ENCODE measurements around the gene RASAL2. TPM values are rescaled to one million over a fixed set of nuclear protein-coding genes. Genes with fewer than 3 reads are reported as not detected.
"Not testable (repeated sequence)": the region's sequence is repeated elsewhere in the genome, so short reads cannot be mapped to it uniquely, and the experiment has no call there.

The RASAL2 gene
- total RNA-seq, 1 experiment from 2014 or later, result 36.8 TPM

- DNase-seq, result no peak
- H3K27me3 Mint-ChIP-seq (ENCODE audit: insufficient read depth, unreplicated experiment), result no peaks in the 10 kb centered on the region
- peaks cover 17% of the 10 kb centered on the region for H3K4me1 Mint-ChIP-seq (ENCODE audit: low read depth, unreplicated experiment)
- Histone ChIP-seq H3K4me3 (ENCODE audit: low read depth, low read length) (no peak overlapping the region), H3K9me3 (no peaks in the 10 kb centered on the region), H3K36me3 (ENCODE audit: control insufficient read depth, insufficient read depth, low read length) (no peaks in the 10 kb centered on the region), H3K27me3 (replicated peaks; ENCODE audit: control insufficient read depth, insufficient read depth, low read length) (no peaks in the 10 kb centered on the region), H3K4me1 (peaks cover 16% of the 10 kb centered on the region)
- CTCF ChIA-PET, result no interaction called here
- POLR2A ChIA-PET, result no interaction called here
- intact Hi-C loops (cut with micrococcal nuclease; ENCODE audit: unreplicated experiment), result loop anchor here (5.0 kb wide), 1 partner anchor 76 kb away; no protein-coding TSS in a partner anchor
- no TSS peak for BruUV-seq (replicated peaks)
- no peaks in the 10 kb centered on the region for H3K9me3 Mint-ChIP-seq (ENCODE audit: unreplicated experiment)
- no peaks in the 10 kb centered on the region for H3K36me3 Mint-ChIP-seq (ENCODE audit: insufficient read depth, unreplicated experiment)
- H3K27ac Mint-ChIP-seq (ENCODE audit: unreplicated experiment), result no peak overlapping the region
- no peak for TF ChIP-seq CTCF (IDR thresholded peaks at IDR 0.05; ENCODE audit: insufficient read depth in 1 of 2, low read depth in 1 of 2, low read length in 1 of 2, severe bottlenecking in 1 of 2, unreplicated experiment in 1 of 2)
- no peak overlapping the region for H3K4me3 Mint-ChIP-seq (ENCODE audit: unreplicated experiment)
Measured at GRCh38 chr1:178388418-178389145, 294.7 kb downstream of the RASAL2 start.

- no peak overlapping the region for H3K4me3 ChIP-seq (ENCODE audit: low read depth, low read length)
- no peaks in the 10 kb centered on the region for H3K9me3 ChIP-seq
- H3K9me3 Mint-ChIP-seq (ENCODE audit: unreplicated experiment), result no peaks in the 10 kb centered on the region
- peaks cover 17% of the 10 kb centered on the region for H3K4me1 Mint-ChIP-seq (ENCODE audit: low read depth, unreplicated experiment)
- no TSS peak for BruUV-seq (replicated peaks)
- ChIA-PET CTCF (no interaction called here), POLR2A (no interaction called here)
- no peaks in the 10 kb centered on the region for H3K36me3 Mint-ChIP-seq (ENCODE audit: insufficient read depth, unreplicated experiment)
- no peak for DNase-seq
- H3K27me3 ChIP-seq (replicated peaks; ENCODE audit: control insufficient read depth, insufficient read depth, low read length), result no peaks in the 10 kb centered on the region
- no peak overlapping the region for H3K27ac Mint-ChIP-seq (ENCODE audit: unreplicated experiment)
- H3K36me3 ChIP-seq (ENCODE audit: control insufficient read depth, insufficient read depth, low read length), result no peaks in the 10 kb centered on the region
- no peaks in the 10 kb centered on the region for H3K27me3 Mint-ChIP-seq (ENCODE audit: insufficient read depth, unreplicated experiment)
- peaks cover 16% of the 10 kb centered on the region for H3K4me1 ChIP-seq
- intact Hi-C loops (cut with micrococcal nuclease; ENCODE audit: unreplicated experiment), result loop anchor here (5.0 kb wide), 1 partner anchor 77 kb away; no protein-coding TSS in a partner anchor
- no peak for TF ChIP-seq CTCF (IDR thresholded peaks at IDR 0.05; ENCODE audit: insufficient read depth in 1 of 2, low read depth in 1 of 2, low read length in 1 of 2, severe bottlenecking in 1 of 2, unreplicated experiment in 1 of 2)
- no peak overlapping the region for H3K4me3 Mint-ChIP-seq (ENCODE audit: unreplicated experiment)
Measured at GRCh38 chr1:178389441-178389840, 295.5 kb downstream of the RASAL2 start.

- POLR2A ChIA-PET; H3K27me3 ChIP-seq (replicated peaks; ENCODE audit: control insufficient read depth, insufficient read depth, low read length); H3K27ac Mint-ChIP-seq (ENCODE audit: unreplicated experiment); DNase-seq; H3K9me3 ChIP-seq; BruUV-seq (replicated peaks); H3K4me3 ChIP-seq (ENCODE audit: low read depth, low read length); H3K27me3 Mint-ChIP-seq (ENCODE audit: insufficient read depth, unreplicated experiment); intact Hi-C loops (cut with micrococcal nuclease; ENCODE audit: unreplicated experiment); H3K9me3 Mint-ChIP-seq (ENCODE audit: unreplicated experiment); H3K36me3 Mint-ChIP-seq (ENCODE audit: insufficient read depth, unreplicated experiment); H3K4me3 Mint-ChIP-seq (ENCODE audit: unreplicated experiment); H3K36me3 ChIP-seq (ENCODE audit: control insufficient read depth, insufficient read depth, low read length); CTCF ChIA-PET: not testable (repeated sequence)
- peaks cover 17% of the 10 kb centered on the region for H3K4me1 Mint-ChIP-seq (ENCODE audit: low read depth, unreplicated experiment)
- H3K4me1 ChIP-seq, result peaks cover 16% of the 10 kb centered on the region
Measured at GRCh38 chr1:178390280-178390679, 296.4 kb downstream of the RASAL2 start.
